HCT116 (cell line): ENCODE measurements around the gene TLE5. TPM values are rescaled to one million over a fixed set of nuclear protein-coding genes. Genes with fewer than 3 reads are reported as not detected.

ENCODE experiments used
- ATAC-seq: fragments of 200-7000 bp; cut with Tn5 transposase; 2 replicates; pipeline ENCODE4 v1.9.1; 2020; ENCODE audit warnings: mild to moderate bottlenecking, moderate library complexity
- BruUV-seq: library from RNA; stranded (reverse); fragments of 400-500 nt; replicated peaks from 2 replicates; lab custom pipeline; 2021; lab: Mats Ljungman, UMichigan
- CTCF ChIA-PET: fragments of 300-600 bp; sonication (Branson Sonifier 250); formaldehyde crosslinking; loops from one replicate; lab custom pipeline; 2021; ENCODE audit warnings: antibody characterized with exemption; lab: Charles Lee
- POLR2A ChIA-PET: fragments of 300-600, 350-600 bp; sonication (Branson Sonifier 250); formaldehyde crosslinking; loops from one replicate; lab custom pipeline; 2021; ENCODE audit warnings: antibody characterized with exemption; lab: Charles Lee
- RAD21 ChIA-PET, 2 experiments: fragments of 300-600 bp; sonication (Branson Sonifier 250); formaldehyde crosslinking; loops; one replicate each; lab custom pipeline; 2023; ENCODE audit warnings: low total read pairs in 2 of 2; ENCODE audit not compliant: uncharacterized antibody in 2 of 2, unreplicated experiment in 2 of 2, low non-redundant PET in 1 of 2; lab: Charles Lee
- DNase-seq: peaks from one replicate; pipeline ENCODE4 v3.0.0-alpha.2; 2010; ENCODE audit warnings: low read depth, low spot score
- H2AFZ ChIP-seq: fragments of 200-600 bp; shearing (Covaris generic), sonication (generic); 2 replicates; pipeline ENCODE4 v1.6.1; 2017; ENCODE audit warnings: low read depth, mixed run types, mixed read lengths, antibody characterized with exemption, low read length; ENCODE audit not compliant: poor library complexity, severe bottlenecking
- H3K27ac ChIP-seq: 2 replicates; pipeline ENCODE4 v1.5.1; 2012; ENCODE audit warnings: low read depth, low read length
- H3K27me3 ChIP-seq: fragments of 200-600 bp; sonication (generic); 2 replicates; pipeline ENCODE4 v1.6.1; 2016; ENCODE audit warnings: mixed run types, low read length, mixed read lengths; ENCODE audit not compliant: insufficient read depth
- H3K36me3 ChIP-seq, 2 experiments: fragments of 200-500 bp in 1 of 2; fragments of 200-600 bp in 1 of 2; sonication (Bioruptor generic) in 1 of 2; sonication (generic) in 1 of 2; 2 replicates each; pipeline versions ENCODE4 v1.5.1 to v1.6.1; 2014 to 2016; ENCODE audit warnings: low read length in 2 of 2, inconsistent platforms in 1 of 2, mixed read lengths in 1 of 2, mixed run types in 1 of 2; ENCODE audit not compliant: insufficient read depth in 2 of 2, control insufficient read depth in 1 of 2
- H3K4me1 ChIP-seq, 2 experiments: fragments of 200-600 bp in 1 of 2; sonication (generic) in 1 of 2; 2 replicates each; pipeline versions ENCODE4 v1.5.1 to v1.6.1; 2012 to 2017; ENCODE audit warnings: low read length in 2 of 2, inconsistent platforms in 1 of 2, mild to moderate bottlenecking in 1 of 2, mixed read lengths in 1 of 2, mixed run types in 1 of 2, moderate library complexity in 1 of 2; ENCODE audit not compliant: insufficient read depth in 2 of 2, control insufficient read depth in 1 of 2
- H3K4me2 ChIP-seq: fragments of 200-600 bp; sonication (generic); 2 replicates; pipeline ENCODE4 v1.6.1; 2017; ENCODE audit warnings: mixed run types, low read length, mixed read lengths
- H3K4me3 ChIP-seq, 2 experiments: fragments of 200-600 bp in 1 of 2; sonication (generic) in 1 of 2; replicated peaks in 1 of 2; 2 replicates each; pipeline ENCODE4 v1.5.1; 2011 to 2016; ENCODE audit warnings: low read length in 2 of 2, control low read depth in 1 of 2, low read depth in 1 of 2, mild to moderate bottlenecking in 1 of 2, mixed read lengths in 1 of 2, mixed run types in 1 of 2
- H3K79me2 ChIP-seq: fragments of 200-600 bp; sonication (generic); 2 replicates; pipeline ENCODE4 v1.6.1; 2017; ENCODE audit warnings: mild to moderate bottlenecking, mixed run types, low read length, moderate library complexity, mixed read lengths; ENCODE audit not compliant: insufficient read depth
- H3K9ac ChIP-seq: fragments of 200-600 bp; sonication (generic); 2 replicates; pipeline ENCODE4 v1.6.1; 2016; ENCODE audit warnings: low read length, mixed read lengths
- H3K9me2 ChIP-seq: fragments of 200-600 bp; sonication (generic), shearing (Covaris generic); 2 replicates; pipeline ENCODE4 v1.6.1; 2017; ENCODE audit warnings: mixed run types, mild to moderate bottlenecking, moderate library complexity; ENCODE audit not compliant: insufficient read depth
- H3K9me3 ChIP-seq, 2 experiments: fragments of 200-500 bp in 1 of 2; fragments of 200-600 bp in 1 of 2; sonication (Bioruptor generic) in 1 of 2; sonication (generic) in 1 of 2; 2 replicates each; pipeline ENCODE4 v1.6.1; 2014 to 2017; ENCODE audit warnings: low read length in 2 of 2, mixed read lengths in 2 of 2, inconsistent platforms in 1 of 2, low read depth in 1 of 2, mild to moderate bottlenecking in 1 of 2, mixed run types in 1 of 2, moderate library complexity in 1 of 2; ENCODE audit not compliant: control insufficient read depth in 1 of 2, insufficient read depth in 1 of 2
- H4K20me1 ChIP-seq: fragments of 200-600 bp; sonication (generic), shearing (Covaris generic); 2 replicates; pipeline ENCODE4 v1.6.1; 2017; ENCODE audit warnings: mixed run types, mild to moderate bottlenecking, moderate library complexity; ENCODE audit not compliant: insufficient read depth
- CEBPB ChIP-seq: IDR thresholded peaks from 2 replicates; pipeline ENCODE4 v1.6.1; 2012; ENCODE audit warnings: low read depth
- CTCF ChIP-seq, 3 experiments: fragments of 200-600 bp in 1 of 3; sonication (generic) in 1 of 3; IDR thresholded peaks in 2 of 3; conservative IDR thresholded peaks in 1 of 3; 2 replicates each; pipeline ENCODE4 v1.5.1; 2012 to 2017; ENCODE audit warnings: low read depth in 2 of 3, low read length in 2 of 3, antibody characterized with exemption in 1 of 3, borderline replicate concordance in 1 of 3, control low read depth in 1 of 3, mild to moderate bottlenecking in 1 of 3, mixed read lengths in 1 of 3, mixed run types in 1 of 3, moderate library complexity in 1 of 3; ENCODE audit not compliant: insufficient read depth in 1 of 3
- EGR1 ChIP-seq: IDR thresholded peaks from 2 replicates; pipeline ENCODE4 v1.6.1; 2012; ENCODE audit warnings: low read depth
- ELF1 ChIP-seq: IDR thresholded peaks from 2 replicates; pipeline ENCODE4 v1.6.1; 2012; ENCODE audit warnings: low read depth, borderline replicate concordance
- FOSL1 ChIP-seq: IDR thresholded peaks from 2 replicates; pipeline ENCODE4 v1.6.1; 2012; ENCODE audit warnings: low read depth
- JUND ChIP-seq: IDR thresholded peaks from 2 replicates; pipeline ENCODE4 v1.6.1; 2012
- SIN3A ChIP-seq: IDR thresholded peaks from 2 replicates; pipeline ENCODE4 v1.6.1; 2012; ENCODE audit warnings: low read depth
- SP1 ChIP-seq: IDR thresholded peaks from 2 replicates; pipeline ENCODE4 v1.6.1; 2012; ENCODE audit warnings: low read depth
- SRF ChIP-seq: IDR thresholded peaks from 2 replicates; pipeline ENCODE4 v1.6.1; 2012; ENCODE audit warnings: low read depth
- TCF7L2 ChIP-seq: IDR thresholded peaks from 2 replicates; pipeline ENCODE4 v1.7.0; 2011; ENCODE audit warnings: borderline replicate concordance, inconsistent platforms; ENCODE audit not compliant: insufficient read depth, insufficient read length; ENCODE audit errors: extremely low read depth
- YY1 ChIP-seq: IDR thresholded peaks from 2 replicates; pipeline ENCODE4 v1.6.1; 2011; ENCODE audit warnings: low read length, low read depth, moderate library complexity, mild to moderate bottlenecking; ENCODE audit not compliant: insufficient replicate concordance; ENCODE audit errors: extremely low read depth
- ZNF274 ChIP-seq: fragments of 200-500 bp; sonication (Bioruptor generic); IDR thresholded peaks from 2 replicates; pipeline ENCODE4 v1.6.1; 2014; ENCODE audit warnings: mild to moderate bottlenecking, low read depth, low read length, inconsistent platforms
- intact Hi-C: fragments of 100-400 bp; cut with micrococcal nuclease; formaldehyde crosslinking; loops from 2 replicates; pipeline ENCODE4 v1.10.0; 2022
- total RNA-seq: library from RNA; stranded (reverse); gene quantifications from one replicate; pipeline ENCODE4 v1.2.1, GENCODE V29; 2021; ENCODE audit not compliant: unreplicated experiment
- TF ChIP-seq, protein P1 (sequence below): IDR thresholded peaks from 2 replicates; pipeline ENCODE4 v1.6.1; 2012; ENCODE audit warnings: low read depth
- TF ChIP-seq, protein P2 (sequence below): IDR thresholded peaks from 2 replicates; pipeline ENCODE4 v1.6.1; 2011; ENCODE audit warnings: mild to moderate bottlenecking, low read length, moderate library complexity; ENCODE audit not compliant: insufficient replicate concordance; ENCODE audit errors: extremely low read depth

TLE5 gene
- total RNA-seq, 1 experiment from 2014 or later, result 263 TPM

- Histone ChIP-seq H3K4me2 (no peak overlapping the region), H3K4me1 (peaks cover 7 to 18% of the 10 kb centered on the region in 2 experiments), H3K4me3 (no peak overlapping the region), H2AFZ (no peak overlapping the region), H3K79me2 (peaks cover 92% of the 10 kb centered on the region), H3K9me3 (no peaks in the 10 kb centered on the region), H3K9ac (no peak overlapping the region), H4K20me1 (no peaks in the 10 kb centered on the region), H3K27ac (no peak overlapping the region), H3K9me2 (no peaks in the 10 kb centered on the region), H3K36me3 (no peaks in the 10 kb centered on the region), H3K27me3 (no peaks in the 10 kb centered on the region)
- TF ChIP-seq FOSL1 (no peak), SRF (no peak), CTCF (IDR thresholded peaks at IDR 0.05 in 2 of 3, conservative IDR thresholded peaks at IDR 0.05 in 1 of 3; ENCODE audit: borderline replicate concordance in 1 of 3, insufficient read depth in 1 of 3, low read depth in 2 of 3, low read length in 2 of 3) (no peak), CEBPB (no peak), YY1 (no peak), EGR1 (no peak), TCF7L2 (no peak), ELF1 (no peak), ZNF274 (no peak), SP1 (no peak), JUND (no peak), SIN3A (no peak)
- TF ChIP-seq, protein P1, sequence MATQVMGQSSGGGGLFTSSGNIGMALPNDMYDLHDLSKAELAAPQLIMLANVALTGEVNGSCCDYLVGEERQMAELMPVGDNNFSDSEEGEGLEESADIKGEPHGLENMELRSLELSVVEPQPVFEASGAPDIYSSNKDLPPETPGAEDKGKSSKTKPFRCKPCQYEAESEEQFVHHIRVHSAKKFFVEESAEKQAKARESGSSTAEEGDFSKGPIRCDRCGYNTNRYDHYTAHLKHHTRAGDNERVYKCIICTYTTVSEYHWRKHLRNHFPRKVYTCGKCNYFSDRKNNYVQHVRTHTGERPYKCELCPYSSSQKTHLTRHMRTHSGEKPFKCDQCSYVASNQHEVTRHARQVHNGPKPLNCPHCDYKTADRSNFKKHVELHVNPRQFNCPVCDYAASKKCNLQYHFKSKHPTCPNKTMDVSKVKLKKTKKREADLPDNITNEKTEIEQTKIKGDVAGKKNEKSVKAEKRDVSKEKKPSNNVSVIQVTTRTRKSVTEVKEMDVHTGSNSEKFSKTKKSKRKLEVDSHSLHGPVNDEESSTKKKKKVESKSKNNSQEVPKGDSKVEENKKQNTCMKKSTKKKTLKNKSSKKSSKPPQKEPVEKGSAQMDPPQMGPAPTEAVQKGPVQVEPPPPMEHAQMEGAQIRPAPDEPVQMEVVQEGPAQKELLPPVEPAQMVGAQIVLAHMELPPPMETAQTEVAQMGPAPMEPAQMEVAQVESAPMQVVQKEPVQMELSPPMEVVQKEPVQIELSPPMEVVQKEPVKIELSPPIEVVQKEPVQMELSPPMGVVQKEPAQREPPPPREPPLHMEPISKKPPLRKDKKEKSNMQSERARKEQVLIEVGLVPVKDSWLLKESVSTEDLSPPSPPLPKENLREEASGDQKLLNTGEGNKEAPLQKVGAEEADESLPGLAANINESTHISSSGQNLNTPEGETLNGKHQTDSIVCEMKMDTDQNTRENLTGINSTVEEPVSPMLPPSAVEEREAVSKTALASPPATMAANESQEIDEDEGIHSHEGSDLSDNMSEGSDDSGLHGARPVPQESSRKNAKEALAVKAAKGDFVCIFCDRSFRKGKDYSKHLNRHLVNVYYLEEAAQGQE, result no peak
- TF ChIP-seq, protein P2, sequence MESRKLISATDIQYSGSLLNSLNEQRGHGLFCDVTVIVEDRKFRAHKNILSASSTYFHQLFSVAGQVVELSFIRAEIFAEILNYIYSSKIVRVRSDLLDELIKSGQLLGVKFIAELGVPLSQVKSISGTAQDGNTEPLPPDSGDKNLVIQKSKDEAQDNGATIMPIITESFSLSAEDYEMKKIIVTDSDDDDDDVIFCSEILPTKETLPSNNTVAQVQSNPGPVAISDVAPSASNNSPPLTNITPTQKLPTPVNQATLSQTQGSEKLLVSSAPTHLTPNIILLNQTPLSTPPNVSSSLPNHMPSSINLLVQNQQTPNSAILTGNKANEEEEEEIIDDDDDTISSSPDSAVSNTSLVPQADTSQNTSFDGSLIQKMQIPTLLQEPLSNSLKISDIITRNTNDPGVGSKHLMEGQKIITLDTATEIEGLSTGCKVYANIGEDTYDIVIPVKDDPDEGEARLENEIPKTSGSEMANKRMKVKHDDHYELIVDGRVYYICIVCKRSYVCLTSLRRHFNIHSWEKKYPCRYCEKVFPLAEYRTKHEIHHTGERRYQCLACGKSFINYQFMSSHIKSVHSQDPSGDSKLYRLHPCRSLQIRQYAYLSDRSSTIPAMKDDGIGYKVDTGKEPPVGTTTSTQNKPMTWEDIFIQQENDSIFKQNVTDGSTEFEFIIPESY, result no peak
- ChIA-PET POLR2A (no interaction called here), RAD21 (no interaction called here), CTCF (interaction anchor here (2.5 kb wide), 1 partner anchor 8 kb away, joined by 8 read pairs; no protein-coding TSS in a partner anchor)
- no peak for ATAC-seq
- BruUV-seq, result no TSS peak
- intact Hi-C loops, result no loop called here
- no peak for DNase-seq
Measured at GRCh38 chr19:3100747-3101730, 38.7 kb upstream of the TLE5 start.
